ENCODE results near the gene RNF103.
A peak's percentile ranks its signal among the peaks of the same experiment; 100 is the strongest.

Gene RNF103

GRCh38 chr2:86566158-86566820 lies 57.4 kb downstream of the RNF103 start:
- no peak for DNase-seq

- DNase-seq, result no peak
Observed at GRCh38 chr2:86563650-86564061, 60.0 kb downstream of the RNF103 start.

GRCh38 chr2:86562922-86563649 lies 60.6 kb downstream of the RNF103 start, which contains the start of gene CHMP3:
TSS of gene CHMP3 (minus strand) at chr2:86563443. CDS start at chr2:86563348, 95 bp downstream.
- peak; percentile 99 for DNase-seq

GRCh38 chr2:86562485-86562921 lies 61.2 kb downstream of the RNF103 start:
- no peak for DNase-seq

GRCh38 chr2:86557836-86558235 lies 65.8 kb downstream of the RNF103 start:
- no peak for DNase-seq

GRCh38 chr2:86556508-86556907 lies 67.2 kb downstream of the RNF103 start:
- no peak for DNase-seq

Data from hematopoietic multipotent progenitor cell treated with erythropoietin and hydrocortisone succinate and interleukin-3 and kit ligand, for 8 days (in vitro differentiated cells).